ENCODE measurements around the gene SON. TPM values are rescaled to one million over a fixed set of nuclear protein-coding genes. Genes with fewer than 3 reads are reported as not detected.

Gene SON
- total RNA-seq, 1 experiment from 2014 or later: 329 TPM

DNA sequence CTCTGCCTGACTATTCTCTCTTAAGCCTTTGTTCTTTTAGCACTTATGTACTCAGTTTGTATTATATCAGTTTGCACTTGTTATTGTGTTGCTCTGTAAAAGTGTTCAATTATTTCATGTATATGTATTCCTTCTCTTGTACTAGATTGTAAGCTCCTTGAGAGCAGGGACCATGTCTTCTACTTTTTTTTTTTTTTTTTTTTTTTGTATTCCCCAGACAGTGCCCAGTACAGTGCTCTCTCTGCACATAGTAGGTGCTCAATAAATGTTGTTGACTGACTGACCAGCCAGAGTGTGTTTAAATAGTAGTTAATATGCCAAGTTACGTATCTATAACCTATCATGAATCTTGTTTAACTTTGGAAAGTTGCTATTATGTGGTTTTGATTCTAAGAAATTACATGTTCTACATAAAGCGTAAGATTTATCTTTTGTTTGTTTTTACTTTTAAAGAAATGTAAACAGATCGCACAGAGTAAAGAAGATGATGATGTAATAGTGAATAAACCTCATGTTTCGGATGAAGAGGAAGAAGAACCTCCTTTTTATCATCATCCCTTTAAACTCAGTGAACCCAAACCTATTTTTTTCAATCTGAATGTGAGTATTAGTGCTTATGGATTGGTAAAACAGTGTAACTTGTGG is 16.1 kb downstream of the SON start:
- Mint-ChIP-seq H3K4me3 (no peak overlapping the region), H3K27ac (peak overlapping the region in 1 of 3 experiments; percentile 16; a peak in 1 of 7 replicates), H3K36me3 (ENCODE audit: insufficient read depth in 1 of 3, low read depth in 3 of 3) (peaks cover 66 to 93% (median 84%) of the 10 kb centered on the region in 3 experiments; a peak in 6 of 7 replicates), H3K27me3 (ENCODE audit: low read depth) (no peaks in the 10 kb centered on the region), H3K9me3 (no peaks in the 10 kb centered on the region), H3K4me1 (peaks cover 7 to 10% of the 10 kb centered on the region in 2 experiments)
- Histone ChIP-seq H3K23me2 (ENCODE audit: insufficient read length, low read depth, low read length, poor library complexity, severe bottlenecking) (no peaks in the 10 kb centered on the region), H3K79me2 (ENCODE audit: insufficient read depth, low read length) (peaks cover 3% of the 10 kb centered on the region; the same call in 1 of the 2 replicates), H2BK15ac (ENCODE audit: low read depth, low read length) (no peak overlapping the region), H3T11ph (ENCODE audit: low read length) (no peak overlapping the region), H3K79me1 (ENCODE audit: insufficient read depth, low read depth, low read length, poor library complexity, severe bottlenecking) (peaks cover 7% of the 10 kb centered on the region), H2BK120ac (ENCODE audit: low read depth, low read length, poor library complexity, severe bottlenecking) (no peak overlapping the region), H3K27ac (ENCODE audit: insufficient read length, low read depth, low read length) (no peak overlapping the region), H4K20me1 (ENCODE audit: control insufficient read depth, insufficient read depth, insufficient read length) (no peaks in the 10 kb centered on the region), H4K8ac (replicated peaks; ENCODE audit: insufficient read length, low read depth, low read length) (no peak overlapping the region), H3K27me3 (ENCODE audit: insufficient read depth, low read length) (no peaks in the 10 kb centered on the region), H2BK5ac (ENCODE audit: insufficient read length, low read length) (no peak overlapping the region), H4K5ac (ENCODE audit: insufficient read length, low read depth, low read length) (no peak overlapping the region), H2AK5ac (ENCODE audit: insufficient read length, low read length) (no peak overlapping the region), H3K9me3 (ENCODE audit: control insufficient read depth, low read depth, low read length) (no peaks in the 10 kb centered on the region), H3K14ac (ENCODE audit: insufficient read depth, low read length) (no peak overlapping the region), H3K4me2 (ENCODE audit: insufficient read depth, insufficient read length, low read length) (no peak overlapping the region), H3K4ac (ENCODE audit: low read depth, low read length) (no peak overlapping the region), H4K91ac (ENCODE audit: insufficient read length, low read depth, low read length) (no peak overlapping the region), H2AFZ (ENCODE audit: low read length) (no peak overlapping the region), H3K18ac (ENCODE audit: insufficient read length, low read depth, low read length) (no peak overlapping the region), H3K4me1 (ENCODE audit: insufficient read depth, low read length) (no peaks in the 10 kb centered on the region), H2BK12ac (ENCODE audit: insufficient read length, low read depth, low read length) (no peak overlapping the region), H2BK20ac (ENCODE audit: low read depth, low read length, poor library complexity, severe bottlenecking) (no peak overlapping the region), H3K23ac (ENCODE audit: insufficient read length, low read depth, low read length) (no peak overlapping the region), H3K9ac (ENCODE audit: extremely low read depth, insufficient read length, low read length) (no peak overlapping the region), H3K56ac (ENCODE audit: insufficient read length, low read depth, low read length) (no peak overlapping the region)
- WGBS (ENCODE audit: extremely low coverage, insufficient read length, low lambda C conversion rate): no CpG with 5 or more reads among the region's 4 CpGs
- no peak for TF ChIP-seq CTCF (conservative IDR thresholded peaks at IDR 0.05)
- no peak for DNase-seq
